SK-N-SH treated with all-trans-retinoic acid at 6 μM for 48 hours (cell line): Measurements from ENCODE around the gene ZNF385B.
"Not testable (repeated sequence)": the region's sequence is repeated elsewhere in the genome, so short reads cannot be mapped to it uniquely, and the experiment has no call there.

ENCODE experiments used
- ATAC-seq: fragments of 200-7000 bp; cut with Tn5 transposase; 3 replicates; pipeline ENCODE4 v1.9.1; 2020; ENCODE audit warnings: mild to moderate bottlenecking, moderate library complexity
- ARNTL ChIP-seq: fragments of 450-650 bp; formaldehyde crosslinking; IDR thresholded peaks from 2 replicates; pipeline ENCODE4 v1.5.0; 2020; ENCODE audit warnings: low read depth, mild to moderate bottlenecking, moderate library complexity, borderline replicate concordance
- BACH2 ChIP-seq: fragments of 250-450 bp; sonication (Bioruptor Pico); IDR thresholded peaks from 2 replicates; pipeline ENCODE4 v1.9.0; 2021; ENCODE audit warnings: mild to moderate bottlenecking, borderline replicate concordance
- CSDC2 ChIP-seq: fragments of 250-450 bp; sonication (Bioruptor Pico); IDR thresholded peaks from 2 replicates; pipeline ENCODE4 v1.5.0; 2020; ENCODE audit warnings: mild to moderate bottlenecking, moderate library complexity
- ESRRG ChIP-seq: fragments of 250-450 bp; sonication (Bioruptor Pico); IDR thresholded peaks from 2 replicates; pipeline ENCODE4 v1.6.1; 2021; ENCODE audit warnings: mild to moderate bottlenecking
- GLIS3 ChIP-seq: fragments of 250-450 bp; sonication (Bioruptor Pico); IDR thresholded peaks from 2 replicates; pipeline ENCODE4 v1.5.0; 2020; ENCODE audit warnings: mild to moderate bottlenecking, moderate library complexity
- ISL1 ChIP-seq: fragments of 250-450 bp; sonication (Bioruptor Pico); IDR thresholded peaks from 2 replicates; pipeline ENCODE4 v2.1.2; 2022; ENCODE audit warnings: mild to moderate bottlenecking, moderate library complexity
- OSR1 ChIP-seq: fragments of 250-450 bp; sonication (Bioruptor Pico); IDR thresholded peaks from 2 replicates; pipeline ENCODE4 v1.8.0; 2022; ENCODE audit warnings: moderate library complexity, mild to moderate bottlenecking, inconsistent platforms
- PPARA ChIP-seq: fragments of 250-450 bp; sonication (Bioruptor Pico); IDR thresholded peaks from 2 replicates; pipeline ENCODE4 v1.5.0; 2020; ENCODE audit warnings: mild to moderate bottlenecking, borderline replicate concordance
- RARB ChIP-seq: fragments of 250-450 bp; sonication (Bioruptor Pico); IDR thresholded peaks from 2 replicates; pipeline ENCODE4 v1.8.0; 2021; ENCODE audit warnings: mild to moderate bottlenecking, moderate library complexity
- SNAI2 ChIP-seq: fragments of 250-450 bp; sonication (Bioruptor Pico); IDR thresholded peaks from 2 replicates; pipeline ENCODE4 v1.5.0; 2020; ENCODE audit warnings: mild to moderate bottlenecking, moderate library complexity
- TCF4 ChIP-seq: fragments of 250-450 bp; sonication (Bioruptor Pico); IDR thresholded peaks from 2 replicates; pipeline ENCODE4 v1.8.0; 2021; ENCODE audit warnings: mild to moderate bottlenecking, moderate library complexity, borderline replicate concordance
- TOX ChIP-seq: fragments of 250-450 bp; sonication (Bioruptor Pico); IDR thresholded peaks from 2 replicates; pipeline ENCODE4 v1.8.0; 2021; ENCODE audit warnings: mild to moderate bottlenecking, moderate library complexity, borderline replicate concordance
- ZC3H10 ChIP-seq: fragments of 250-450 bp; sonication (Bioruptor Pico); IDR thresholded peaks from 2 replicates; pipeline ENCODE4 v1.5.1; 2021; ENCODE audit warnings: mild to moderate bottlenecking, moderate library complexity
- ZFP3 ChIP-seq: fragments of 250-450 bp; sonication (Bioruptor Pico); IDR thresholded peaks from 2 replicates; pipeline ENCODE4 v1.5.0; 2020; ENCODE audit warnings: mild to moderate bottlenecking, moderate library complexity
- ZFP30 ChIP-seq: fragments of 450-650 bp; formaldehyde crosslinking; IDR thresholded peaks from 2 replicates; pipeline ENCODE4 v1.5.0; 2022; ENCODE audit warnings: mild to moderate bottlenecking, moderate library complexity
- ZNF565 ChIP-seq: fragments of 450-650 bp; formaldehyde crosslinking; conservative IDR thresholded peaks from 2 replicates; pipeline ENCODE4 v1.5.0; 2020; ENCODE audit warnings: low read depth, mild to moderate bottlenecking, moderate library complexity
- ZNF70 ChIP-seq: fragments of 450-650 bp; formaldehyde crosslinking; IDR thresholded peaks from 2 replicates; pipeline ENCODE4 v1.5.0; 2020; ENCODE audit warnings: mild to moderate bottlenecking, moderate library complexity
- ZNF8 ChIP-seq: fragments of 450-650 bp; formaldehyde crosslinking; IDR thresholded peaks from 2 replicates; pipeline ENCODE4 v1.5.0; 2020; ENCODE audit warnings: mild to moderate bottlenecking, moderate library complexity
- TF ChIP-seq, protein P1 (sequence below): fragments of 250-450 bp; sonication (Bioruptor Pico); IDR thresholded peaks from 2 replicates; pipeline ENCODE4 v1.8.0; 2020; ENCODE audit warnings: mild to moderate bottlenecking, moderate library complexity, borderline replicate concordance
- TF ChIP-seq, protein P2 (sequence below): fragments of 250-450 bp; sonication (Bioruptor Pico); IDR thresholded peaks from 2 replicates; pipeline ENCODE4 v1.5.1; 2020; ENCODE audit warnings: low read depth, mild to moderate bottlenecking, moderate library complexity
- TF ChIP-seq, protein P3 (sequence below): fragments of 250-450 bp; sonication (Bioruptor Pico); IDR thresholded peaks from 2 replicates; pipeline ENCODE4 v1.5.1; 2021; ENCODE audit warnings: mild to moderate bottlenecking, moderate library complexity
- TF ChIP-seq, protein P4 (sequence below): fragments of 250-450 bp; sonication (Bioruptor Pico); IDR thresholded peaks from 2 replicates; pipeline ENCODE4 v1.8.0; 2021; ENCODE audit warnings: low read depth, mild to moderate bottlenecking, moderate library complexity, borderline replicate concordance
- TF ChIP-seq, protein P5 (sequence below): fragments of 250-450 bp; sonication (Bioruptor Pico); IDR thresholded peaks from 2 replicates; pipeline ENCODE4 v1.5.0; 2020; ENCODE audit warnings: mild to moderate bottlenecking, moderate library complexity

The ZNF385B gene

DNA sequence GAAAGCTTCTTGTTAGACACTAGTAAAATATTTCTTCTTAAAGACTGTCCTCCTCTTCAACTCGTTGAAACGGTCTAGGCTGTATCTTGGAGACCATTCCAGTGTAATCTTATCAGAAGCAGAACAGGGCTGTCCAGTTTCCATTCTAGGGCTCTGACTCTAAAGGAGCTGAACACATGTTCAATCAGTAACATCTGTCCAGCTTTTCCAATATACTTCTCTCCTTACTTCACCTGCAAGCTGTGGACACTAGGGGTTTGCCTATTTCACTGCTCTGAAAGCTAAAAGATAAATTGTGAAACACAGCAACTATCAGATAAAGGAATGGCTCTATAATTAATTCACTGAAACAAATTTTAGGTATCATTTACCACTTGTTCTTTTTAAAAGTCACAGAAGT is 73.8 kb downstream of the ZNF385B start:
- TF ChIP-seq ZNF70 (CRISPR knock-in tag) (no peak), ESRRG (CRISPR knock-in tag) (no peak), ZC3H10 (CRISPR knock-in tag) (no peak), CSDC2 (CRISPR knock-in tag) (no peak), TOX (CRISPR knock-in tag) (no peak), SNAI2 (no peak), TCF4 (CRISPR knock-in tag) (no peak), OSR1 (CRISPR knock-in tag) (no peak), RARB (CRISPR knock-in tag) (no peak), PPARA (CRISPR knock-in tag) (no peak)
- TF ChIP-seq, protein P1, sequence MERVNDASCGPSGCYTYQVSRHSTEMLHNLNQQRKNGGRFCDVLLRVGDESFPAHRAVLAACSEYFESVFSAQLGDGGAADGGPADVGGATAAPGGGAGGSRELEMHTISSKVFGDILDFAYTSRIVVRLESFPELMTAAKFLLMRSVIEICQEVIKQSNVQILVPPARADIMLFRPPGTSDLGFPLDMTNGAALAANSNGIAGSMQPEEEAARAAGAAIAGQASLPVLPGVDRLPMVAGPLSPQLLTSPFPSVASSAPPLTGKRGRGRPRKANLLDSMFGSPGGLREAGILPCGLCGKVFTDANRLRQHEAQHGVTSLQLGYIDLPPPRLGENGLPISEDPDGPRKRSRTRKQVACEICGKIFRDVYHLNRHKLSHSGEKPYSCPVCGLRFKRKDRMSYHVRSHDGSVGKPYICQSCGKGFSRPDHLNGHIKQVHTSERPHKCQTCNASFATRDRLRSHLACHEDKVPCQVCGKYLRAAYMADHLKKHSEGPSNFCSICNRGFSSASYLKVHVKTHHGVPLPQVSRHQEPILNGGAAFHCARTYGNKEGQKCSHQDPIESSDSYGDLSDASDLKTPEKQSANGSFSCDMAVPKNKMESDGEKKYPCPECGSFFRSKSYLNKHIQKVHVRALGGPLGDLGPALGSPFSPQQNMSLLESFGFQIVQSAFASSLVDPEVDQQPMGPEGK, result no peak
- TF ChIP-seq, protein P2, sequence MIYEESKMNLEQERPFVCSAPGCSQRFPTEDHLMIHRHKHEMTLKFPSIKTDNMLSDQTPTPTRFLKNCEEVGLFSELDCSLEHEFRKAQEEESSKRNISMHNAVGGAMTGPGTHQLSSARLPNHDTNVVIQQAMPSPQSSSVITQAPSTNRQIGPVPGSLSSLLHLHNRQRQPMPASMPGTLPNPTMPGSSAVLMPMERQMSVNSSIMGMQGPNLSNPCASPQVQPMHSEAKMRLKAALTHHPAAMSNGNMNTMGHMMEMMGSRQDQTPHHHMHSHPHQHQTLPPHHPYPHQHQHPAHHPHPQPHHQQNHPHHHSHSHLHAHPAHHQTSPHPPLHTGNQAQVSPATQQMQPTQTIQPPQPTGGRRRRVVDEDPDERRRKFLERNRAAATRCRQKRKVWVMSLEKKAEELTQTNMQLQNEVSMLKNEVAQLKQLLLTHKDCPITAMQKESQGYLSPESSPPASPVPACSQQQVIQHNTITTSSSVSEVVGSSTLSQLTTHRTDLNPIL (CRISPR knock-in tag), result no peak
- TF ChIP-seq, protein P3, sequence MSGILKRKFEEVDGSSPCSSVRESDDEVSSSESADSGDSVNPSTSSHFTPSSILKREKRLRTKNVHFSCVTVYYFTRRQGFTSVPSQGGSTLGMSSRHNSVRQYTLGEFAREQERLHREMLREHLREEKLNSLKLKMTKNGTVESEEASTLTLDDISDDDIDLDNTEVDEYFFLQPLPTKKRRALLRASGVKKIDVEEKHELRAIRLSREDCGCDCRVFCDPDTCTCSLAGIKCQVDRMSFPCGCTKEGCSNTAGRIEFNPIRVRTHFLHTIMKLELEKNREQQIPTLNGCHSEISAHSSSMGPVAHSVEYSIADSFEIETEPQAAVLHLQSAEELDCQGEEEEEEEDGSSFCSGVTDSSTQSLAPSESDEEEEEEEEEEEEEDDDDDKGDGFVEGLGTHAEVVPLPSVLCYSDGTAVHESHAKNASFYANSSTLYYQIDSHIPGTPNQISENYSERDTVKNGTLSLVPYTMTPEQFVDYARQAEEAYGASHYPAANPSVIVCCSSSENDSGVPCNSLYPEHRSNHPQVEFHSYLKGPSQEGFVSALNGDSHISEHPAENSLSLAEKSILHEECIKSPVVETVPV (CRISPR knock-in tag), result no peak
- ATAC-seq, result no peak

DNA sequence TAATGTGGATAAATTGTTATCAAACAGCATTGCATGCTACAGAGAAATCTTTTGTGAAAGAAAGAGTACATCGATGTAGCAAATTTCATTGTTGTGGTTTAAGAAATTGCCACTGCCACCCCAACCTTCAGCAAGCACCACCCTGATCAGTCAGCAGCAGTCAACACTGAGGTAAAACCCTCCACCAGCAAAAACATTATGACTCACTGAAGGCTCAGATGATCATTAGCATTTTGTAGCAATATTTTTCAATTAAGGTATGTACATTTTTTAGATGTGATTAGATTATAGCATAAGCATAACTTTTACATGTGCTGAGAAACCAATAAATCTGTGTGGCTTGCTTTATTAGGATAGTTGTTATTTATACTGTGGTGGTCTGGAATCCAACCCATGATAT is 75.5 kb downstream of the ZNF385B start:
- no peak for ATAC-seq
- no peak for TF ChIP-seq OSR1 (CRISPR knock-in tag)
- TF ChIP-seq ZNF565, result no peak
- no peak for TF ChIP-seq ZC3H10 (CRISPR knock-in tag)
- TF ChIP-seq ZFP30 (CRISPR knock-in tag), result no peak
- no peak for TF ChIP-seq ESRRG (CRISPR knock-in tag)
- TF ChIP-seq ZNF8 (CRISPR knock-in tag), result no peak
- no peak for TF ChIP-seq BACH2 (CRISPR knock-in tag)
- no peak for TF ChIP-seq SNAI2
- no peak for TF ChIP-seq ARNTL (CRISPR knock-in tag)
- TF ChIP-seq GLIS3 (CRISPR knock-in tag), result no peak
- TF ChIP-seq ZFP3 (CRISPR knock-in tag), result no peak
- no peak for TF ChIP-seq CSDC2 (CRISPR knock-in tag)
- TF ChIP-seq PPARA (CRISPR knock-in tag), result no peak

DNA sequence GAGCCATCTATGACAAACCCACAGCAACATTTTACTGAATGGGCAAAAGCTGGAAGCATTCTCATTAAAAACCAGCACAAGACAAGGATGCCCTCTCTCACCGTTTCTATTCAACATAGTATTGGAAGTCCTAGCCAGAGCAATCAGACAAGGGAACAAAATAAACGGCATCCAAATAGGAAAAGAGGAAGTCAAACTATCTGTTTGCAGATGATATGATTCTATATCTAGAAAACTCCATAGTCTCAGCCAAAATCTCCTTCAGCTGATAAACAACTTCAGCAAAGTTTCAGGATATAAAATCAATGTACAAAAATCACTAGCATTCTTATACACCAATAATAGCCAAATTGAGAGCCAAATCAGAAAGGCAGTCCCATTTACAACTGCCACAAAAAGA is 79.1 kb downstream of the ZNF385B start:
- not testable (repeated sequence) for ATAC-seq

DNA sequence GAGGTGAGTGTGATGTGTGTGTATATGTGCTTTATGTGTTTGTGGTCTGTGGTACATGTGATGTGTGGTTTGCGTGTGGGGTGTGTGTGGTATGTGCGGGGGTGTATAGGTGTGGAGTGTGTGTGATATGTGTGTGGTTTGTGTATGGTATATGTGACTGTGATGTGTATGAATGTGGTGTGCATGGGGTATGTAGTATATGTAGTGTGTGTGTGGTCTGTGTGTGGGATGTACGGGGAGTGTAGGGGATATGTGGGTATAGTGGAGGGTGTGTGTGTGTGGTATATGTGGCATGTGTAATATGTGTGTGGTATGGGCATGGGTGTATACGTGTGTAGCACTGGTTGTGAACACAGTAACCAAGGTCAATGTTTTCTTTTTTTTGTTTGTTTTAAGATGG is 87.4 kb downstream of the ZNF385B start:
- no peak for ATAC-seq
- TF ChIP-seq ZFP3 (CRISPR knock-in tag), result no peak
- TF ChIP-seq, protein P4, sequence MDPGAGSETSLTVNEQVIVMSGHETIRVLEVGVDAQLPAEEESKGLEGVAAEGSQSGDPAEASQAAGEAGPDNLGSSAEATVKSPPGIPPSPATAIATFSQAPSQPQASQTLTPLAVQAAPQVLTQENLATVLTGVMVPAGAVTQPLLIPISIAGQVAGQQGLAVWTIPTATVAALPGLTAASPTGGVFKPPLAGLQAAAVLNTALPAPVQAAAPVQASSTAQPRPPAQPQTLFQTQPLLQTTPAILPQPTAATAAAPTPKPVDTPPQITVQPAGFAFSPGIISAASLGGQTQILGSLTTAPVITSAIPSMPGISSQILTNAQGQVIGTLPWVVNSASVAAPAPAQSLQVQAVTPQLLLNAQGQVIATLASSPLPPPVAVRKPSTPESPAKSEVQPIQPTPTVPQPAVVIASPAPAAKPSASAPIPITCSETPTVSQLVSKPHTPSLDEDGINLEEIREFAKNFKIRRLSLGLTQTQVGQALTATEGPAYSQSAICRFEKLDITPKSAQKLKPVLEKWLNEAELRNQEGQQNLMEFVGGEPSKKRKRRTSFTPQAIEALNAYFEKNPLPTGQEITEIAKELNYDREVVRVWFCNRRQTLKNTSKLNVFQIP (CRISPR knock-in tag), result no peak
- TF ChIP-seq ISL1 (CRISPR knock-in tag), result no peak
- no peak for TF ChIP-seq ZNF565
- TF ChIP-seq BACH2 (CRISPR knock-in tag), result no peak
- no peak for TF ChIP-seq GLIS3 (CRISPR knock-in tag)
- TF ChIP-seq TCF4 (CRISPR knock-in tag), result no peak
- no peak for TF ChIP-seq OSR1 (CRISPR knock-in tag)
- no peak for TF ChIP-seq ZNF8 (CRISPR knock-in tag)
- TF ChIP-seq ARNTL (CRISPR knock-in tag), result no peak

DNA sequence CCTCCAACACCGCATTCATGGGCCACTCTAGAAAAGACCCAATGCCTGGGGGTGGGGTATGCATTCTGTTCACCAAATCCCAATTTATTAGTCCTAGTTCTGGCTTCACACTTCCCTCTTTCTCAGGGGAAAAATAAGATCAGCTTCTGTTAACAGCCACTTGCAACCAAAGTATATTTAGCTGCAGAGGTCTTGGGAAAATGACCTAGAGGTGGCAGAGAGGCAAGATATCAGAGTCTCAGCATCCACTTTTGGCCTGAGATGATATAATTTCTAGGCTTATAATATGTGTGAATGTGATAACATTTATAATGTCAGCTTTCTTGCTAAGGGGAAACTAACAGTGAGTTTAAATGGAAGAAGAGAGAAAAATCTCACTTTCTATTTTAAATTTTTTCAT is 89.1 kb downstream of the ZNF385B start:
- no peak for ATAC-seq
- TF ChIP-seq, protein P5, sequence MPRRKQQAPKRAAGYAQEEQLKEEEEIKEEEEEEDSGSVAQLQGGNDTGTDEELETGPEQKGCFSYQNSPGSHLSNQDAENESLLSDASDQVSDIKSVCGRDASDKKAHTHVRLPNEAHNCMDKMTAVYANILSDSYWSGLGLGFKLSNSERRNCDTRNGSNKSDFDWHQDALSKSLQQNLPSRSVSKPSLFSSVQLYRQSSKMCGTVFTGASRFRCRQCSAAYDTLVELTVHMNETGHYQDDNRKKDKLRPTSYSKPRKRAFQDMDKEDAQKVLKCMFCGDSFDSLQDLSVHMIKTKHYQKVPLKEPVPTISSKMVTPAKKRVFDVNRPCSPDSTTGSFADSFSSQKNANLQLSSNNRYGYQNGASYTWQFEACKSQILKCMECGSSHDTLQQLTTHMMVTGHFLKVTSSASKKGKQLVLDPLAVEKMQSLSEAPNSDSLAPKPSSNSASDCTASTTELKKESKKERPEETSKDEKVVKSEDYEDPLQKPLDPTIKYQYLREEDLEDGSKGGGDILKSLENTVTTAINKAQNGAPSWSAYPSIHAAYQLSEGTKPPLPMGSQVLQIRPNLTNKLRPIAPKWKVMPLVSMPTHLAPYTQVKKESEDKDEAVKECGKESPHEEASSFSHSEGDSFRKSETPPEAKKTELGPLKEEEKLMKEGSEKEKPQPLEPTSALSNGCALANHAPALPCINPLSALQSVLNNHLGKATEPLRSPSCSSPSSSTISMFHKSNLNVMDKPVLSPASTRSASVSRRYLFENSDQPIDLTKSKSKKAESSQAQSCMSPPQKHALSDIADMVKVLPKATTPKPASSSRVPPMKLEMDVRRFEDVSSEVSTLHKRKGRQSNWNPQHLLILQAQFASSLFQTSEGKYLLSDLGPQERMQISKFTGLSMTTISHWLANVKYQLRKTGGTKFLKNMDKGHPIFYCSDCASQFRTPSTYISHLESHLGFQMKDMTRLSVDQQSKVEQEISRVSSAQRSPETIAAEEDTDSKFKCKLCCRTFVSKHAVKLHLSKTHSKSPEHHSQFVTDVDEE (CRISPR knock-in tag), result no peak
- TF ChIP-seq ZNF8 (CRISPR knock-in tag) (no peak), OSR1 (CRISPR knock-in tag) (no peak), RARB (CRISPR knock-in tag) (no peak), ARNTL (CRISPR knock-in tag) (no peak), ZFP3 (CRISPR knock-in tag) (no peak), ZFP30 (CRISPR knock-in tag) (no peak)
- TF ChIP-seq, protein P3 (CRISPR knock-in tag), result no peak
